Gastrocnemius medialis (tissue), 4 donors: ENCODE data around the gene STPG1. TPM values are rescaled to one million over a fixed set of nuclear protein-coding genes. Genes with fewer than 3 reads are reported as not detected.
A peak's percentile ranks its signal among the peaks of the same experiment; 100 is the strongest.

ENCODE experiments used
- ATAC-seq, 2 donors: fragments of 150-250 bp; one replicate each; pipeline ENCODE4 v1.9.1; 2016
- DNase-seq, 2 donors: peaks; one replicate each; pipeline ENCODE4 v3.0.0-alpha.2; 2019
- H3K27ac ChIP-seq, 4 donors: fragments of 200-600 bp; sonication (generic); 1 replicate in 1 of 4; 2 replicates in 3 of 4; pipeline ENCODE4 v1.5.1; 2016 to 2018; ENCODE audit warnings: mild to moderate bottlenecking in 2 of 4, moderate library complexity in 1 of 4
- H3K27me3 ChIP-seq, 3 donors: fragments of 200-600 bp; sonication (generic) in 2 of 3; 1 replicate in 1 of 3; 2 replicates in 2 of 3; pipeline versions ENCODE4 v1.5.1 to v1.6.0; 2016 to 2019; ENCODE audit warnings: mild to moderate bottlenecking in 1 of 3, moderate library complexity in 1 of 3
- H3K36me3 ChIP-seq, 2 donors: fragments of 200-600 bp; sonication (generic) in 1 of 2; one replicate each; pipeline ENCODE4 v1.5.1; 2017 to 2018
- H3K4me1 ChIP-seq, 2 donors: fragments of 200-600 bp; sonication (generic) in 1 of 2; one replicate each; pipeline ENCODE4 v1.5.1; 2016 to 2017; ENCODE audit warnings: mild to moderate bottlenecking in 2 of 2
- H3K4me3 ChIP-seq, 4 donors: fragments of 200-600 bp; sonication (generic) in 3 of 4; 1 replicate in 1 of 4; 2 replicates in 3 of 4; pipeline ENCODE4 v1.5.1; 2016 to 2019; ENCODE audit warnings: mild to moderate bottlenecking in 2 of 4
- H3K9me3 ChIP-seq, 3 donors: fragments of 200-600 bp; sonication (generic) in 2 of 3; 1 replicate in 1 of 3; 2 replicates in 2 of 3; pipeline ENCODE4 v1.5.1; 2016 to 2019
- POLR2A ChIP-seq, 2 donors: fragments of 450-650 bp; IDR thresholded peaks; one replicate each; pipeline ENCODE4 v1.6.1; 2017; ENCODE audit warnings: antibody characterized with exemption in 2 of 2, mild to moderate bottlenecking in 2 of 2, moderate library complexity in 2 of 2
- in situ Hi-C, 4 donors: fragments of 200-750 bp; cut with MboI; loops; one replicate each; pipeline versions ENCODE4 v1.15.0 to v1.8.0; 2017; ENCODE audit warnings: low sequenced_read_pairs in 4 of 4
- intact Hi-C: fragments of 100-400 bp; cut with DNase I; formaldehyde crosslinking; loops from one replicate; pipeline ENCODE4 v1.15.1; 2023; ENCODE audit warnings: low total_unique reads
- total RNA-seq, 4 donors: library from RNA; depleted of rRNA; stranded (reverse); fragments of >200 nt; gene quantifications; one replicate each; pipeline versions ENCODE4 v1.1.0 to v1.2.3, GENCODE V29; 2016
- TF ChIP-seq, protein P1 (sequence below), 5 experiments: fragments of 450-650 bp in 3 of 5; fragments of 200-600 bp in 2 of 5; sonication (generic) in 2 of 5; IDR thresholded peaks in 4 of 5; conservative IDR thresholded peaks in 1 of 5; 1 replicate in 4 of 5; 2 replicates in 1 of 5; pipeline ENCODE4 v1.5.1; 2016 to 2019; ENCODE audit warnings: antibody characterized with exemption in 5 of 5, mild to moderate bottlenecking in 3 of 5, moderate library complexity in 3 of 5

STPG1 gene
- total RNA-seq, 4 donors from 2014 or later = 0.39 to 2.1 (median 0.52) TPM

- Histone ChIP-seq H3K36me3 (no peaks in the 10 kb centered on the region), H3K27me3 (peaks cover 19 to 40% (median 20%) of the 10 kb centered on the region in 3 donors), H3K27ac (no peak within 1 kb of the TSS), H3K4me1 (peaks cover 5 to 14% of the 10 kb centered on the region in 2 donors), H3K4me3 (no peak within 1 kb of the TSS), H3K9me3 (no peaks in the 10 kb centered on the region)
- TF ChIP-seq POLR2A (IDR thresholded peaks at IDR 0.05) = no peak
- TF ChIP-seq, protein P1, sequence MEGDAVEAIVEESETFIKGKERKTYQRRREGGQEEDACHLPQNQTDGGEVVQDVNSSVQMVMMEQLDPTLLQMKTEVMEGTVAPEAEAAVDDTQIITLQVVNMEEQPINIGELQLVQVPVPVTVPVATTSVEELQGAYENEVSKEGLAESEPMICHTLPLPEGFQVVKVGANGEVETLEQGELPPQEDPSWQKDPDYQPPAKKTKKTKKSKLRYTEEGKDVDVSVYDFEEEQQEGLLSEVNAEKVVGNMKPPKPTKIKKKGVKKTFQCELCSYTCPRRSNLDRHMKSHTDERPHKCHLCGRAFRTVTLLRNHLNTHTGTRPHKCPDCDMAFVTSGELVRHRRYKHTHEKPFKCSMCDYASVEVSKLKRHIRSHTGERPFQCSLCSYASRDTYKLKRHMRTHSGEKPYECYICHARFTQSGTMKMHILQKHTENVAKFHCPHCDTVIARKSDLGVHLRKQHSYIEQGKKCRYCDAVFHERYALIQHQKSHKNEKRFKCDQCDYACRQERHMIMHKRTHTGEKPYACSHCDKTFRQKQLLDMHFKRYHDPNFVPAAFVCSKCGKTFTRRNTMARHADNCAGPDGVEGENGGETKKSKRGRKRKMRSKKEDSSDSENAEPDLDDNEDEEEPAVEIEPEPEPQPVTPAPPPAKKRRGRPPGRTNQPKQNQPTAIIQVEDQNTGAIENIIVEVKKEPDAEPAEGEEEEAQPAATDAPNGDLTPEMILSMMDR (IDR thresholded peaks at IDR 0.05 in 4 of 5, conservative IDR thresholded peaks at IDR 0.05 in 1 of 5) = no peak
- in situ Hi-C loops = no loop called here
- intact Hi-C loops = no loop called here
- ATAC-seq (no peak), DNase-seq (no peak)
Observed at GRCh38 chr1:24319312-24319863, 94.2 kb downstream of the STPG1 start, which contains the start of gene GRHL3. Gene GRHL3 (plus strand): TSS chr1:24319357. CDS start chr1:24319552, 195 bp downstream.

- ATAC-seq = no peak
- Histone ChIP-seq H3K27me3 (peaks cover 19 to 40% (median 20%) of the 10 kb centered on the region in 3 donors), H3K4me1 (peaks cover 5 to 14% of the 10 kb centered on the region in 2 donors), H3K4me3 (no peak overlapping the region), H3K27ac (no peak overlapping the region), H3K9me3 (no peaks in the 10 kb centered on the region), H3K36me3 (no peaks in the 10 kb centered on the region)
- DNase-seq = no peak
- TF ChIP-seq POLR2A (IDR thresholded peaks at IDR 0.05) = no peak
- TF ChIP-seq, protein P1 (IDR thresholded peaks at IDR 0.05 in 4 of 5, conservative IDR thresholded peaks at IDR 0.05 in 1 of 5) = no peak
- intact Hi-C loops = no loop called here
- in situ Hi-C loops = no loop called here
Observed at GRCh38 chr1:24318615-24319311, 94.8 kb downstream of the STPG1 start.

DNA sequence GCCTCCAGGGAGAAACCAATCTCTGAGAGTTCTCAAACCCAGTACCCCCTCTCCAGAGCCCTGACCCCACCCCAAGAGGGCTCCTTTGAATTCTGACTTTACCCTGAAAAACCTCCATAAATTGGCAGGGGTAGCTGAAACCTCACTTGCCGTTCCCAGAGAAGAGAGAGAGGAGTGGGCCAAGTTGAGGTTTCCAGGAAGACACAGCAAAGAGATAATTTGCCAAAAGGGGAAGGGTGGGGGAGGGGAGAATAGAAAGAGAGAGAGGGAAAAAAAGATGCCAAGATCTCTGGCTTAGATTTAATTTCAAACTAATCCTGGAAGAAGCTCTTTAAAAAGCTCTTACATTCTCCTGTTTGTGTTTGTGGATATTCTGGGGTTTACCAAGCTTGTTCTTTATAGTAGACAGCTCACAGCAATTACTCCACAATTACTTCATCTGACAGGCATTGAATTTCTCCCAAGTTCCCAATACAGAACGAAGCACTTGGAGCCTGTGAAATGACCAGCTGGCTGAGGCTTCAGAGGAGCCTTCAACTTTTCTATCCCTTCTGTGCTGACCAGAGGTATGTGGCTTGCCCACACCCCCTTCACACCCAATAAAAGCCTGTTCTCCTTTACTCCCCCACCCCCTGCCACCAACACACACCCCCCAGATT, 95.5 kb downstream of the STPG1 start:
- H3K4me1 ChIP-seq = peaks cover 5 to 14% of the 10 kb centered on the region in 2 donors
- no peak overlapping the region for H3K4me3 ChIP-seq
- DNase-seq (no peak), ATAC-seq (peak; percentile 78 to 86)
- H3K27ac ChIP-seq = no peak overlapping the region
- H3K36me3 ChIP-seq = no peaks in the 10 kb centered on the region
- intact Hi-C loops (no loop called here), in situ Hi-C loops (no loop called here)
- no peaks in the 10 kb centered on the region for H3K9me3 ChIP-seq
- H3K27me3 ChIP-seq = peaks cover 19 to 40% (median 20%) of the 10 kb centered on the region in 3 donors
- TF ChIP-seq, protein P1 (IDR thresholded peaks at IDR 0.05 in 4 of 5, conservative IDR thresholded peaks at IDR 0.05 in 1 of 5) = no peak
- TF ChIP-seq POLR2A (IDR thresholded peaks at IDR 0.05) = no peak

DNA sequence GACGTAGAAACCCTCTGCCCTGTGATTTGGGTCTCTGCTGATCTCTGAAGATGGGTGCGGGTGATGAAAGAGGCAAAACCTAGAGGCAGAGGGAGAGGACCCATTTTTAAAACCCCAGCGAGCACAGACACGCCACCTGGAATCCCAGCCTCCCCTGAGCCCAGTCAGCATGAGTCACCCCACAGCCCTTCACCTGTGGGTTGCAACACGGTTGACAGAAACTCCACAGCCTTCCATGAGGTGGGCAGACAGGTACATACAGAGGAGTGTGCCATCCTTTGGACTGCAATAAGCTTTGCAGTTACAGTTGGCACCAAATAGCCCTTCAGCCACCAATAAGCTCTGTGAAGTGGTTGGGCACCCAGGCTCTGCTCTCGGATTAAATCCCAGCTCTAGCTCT, 96.5 kb downstream of the STPG1 start:
- TF ChIP-seq, protein P1 (IDR thresholded peaks at IDR 0.05 in 4 of 5, conservative IDR thresholded peaks at IDR 0.05 in 1 of 5) = no peak
- no peak for TF ChIP-seq POLR2A (IDR thresholded peaks at IDR 0.05)
- intact Hi-C loops = no loop called here
- Histone ChIP-seq H3K9me3 (no peaks in the 10 kb centered on the region), H3K27me3 (peaks cover 19 to 40% (median 20%) of the 10 kb centered on the region in 3 donors), H3K4me1 (peaks cover 5 to 14% of the 10 kb centered on the region in 2 donors), H3K4me3 (no peak overlapping the region), H3K36me3 (no peaks in the 10 kb centered on the region), H3K27ac (no peak overlapping the region)
- no peak for DNase-seq
- in situ Hi-C loops = no loop called here
- ATAC-seq = no peak
